ENCODE data around the gene U2AF1L4. TPM values are rescaled to one million over a fixed set of nuclear protein-coding genes. Genes with fewer than 3 reads are reported as not detected.

The U2AF1L4 gene
- total and polyA plus RNA-seq, 2 donors (not counting 3 experiments of a cell fraction or from before 2014, with no cell fraction given) = 5.6 to 13.5 TPM

DNA sequence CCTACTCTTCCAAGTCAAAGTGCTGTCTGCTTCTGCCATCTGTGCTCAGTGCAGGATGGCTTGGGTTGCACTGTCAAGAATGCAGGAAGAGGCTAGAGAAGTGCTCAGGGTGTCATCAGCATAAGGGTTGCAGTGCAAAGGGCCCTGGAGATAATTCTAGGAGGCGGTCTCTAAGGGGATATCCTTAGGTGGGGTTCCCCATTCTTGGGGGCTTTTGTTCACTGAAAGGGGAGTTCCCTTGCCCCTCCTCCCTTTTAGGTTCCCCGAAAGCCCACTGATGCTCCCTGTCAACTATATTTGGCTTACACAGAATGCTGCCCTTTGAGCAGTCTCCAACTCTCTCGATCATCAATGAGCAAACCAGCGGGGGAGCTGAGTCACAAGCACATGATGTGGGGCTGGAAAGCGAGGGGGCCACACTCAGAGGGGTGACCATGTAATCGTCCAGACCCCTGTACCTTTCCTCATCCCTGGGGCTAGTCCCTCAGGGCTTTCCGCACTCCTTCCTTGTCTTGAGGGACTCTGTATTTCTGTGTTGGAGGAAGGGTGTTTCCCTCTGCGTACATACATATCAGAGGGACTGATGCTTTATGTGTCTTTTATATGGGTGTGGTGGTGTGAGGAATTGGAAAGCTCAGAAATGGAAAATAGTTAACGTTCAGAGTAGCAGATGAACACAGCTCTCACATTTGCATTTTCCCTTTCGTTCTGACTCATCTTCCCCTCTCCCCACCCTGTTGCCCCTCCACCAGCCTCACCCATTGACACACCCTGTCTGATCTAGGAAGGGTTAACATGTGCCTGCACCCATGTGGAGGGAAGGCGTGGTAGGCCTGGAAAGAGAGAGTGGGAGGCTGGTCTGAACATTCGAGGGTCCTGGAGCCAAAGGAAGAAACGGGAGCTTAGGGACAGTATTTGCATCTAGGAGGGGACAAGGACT, 34.2 kb downstream of the U2AF1L4 start:
- Histone ChIP-seq H3K9me3 (replicated peaks; ENCODE audit: control insufficient read depth, insufficient read depth, low read length) (no peaks in the 10 kb centered on the region), H3K4me2 (ENCODE audit: insufficient read depth, low read length) (no peak overlapping the region), H3K27me3 (ENCODE audit: control insufficient read depth in 2 of 2, insufficient read depth in 2 of 2, low read length in 2 of 2) (no peaks in the 10 kb centered on the region), H3K4me3 (replicated peaks in 1 of 3; ENCODE audit: insufficient read depth in 1 of 3, low read depth in 1 of 3, low read length in 3 of 3) (no peak overlapping the region), H3K79me2 (ENCODE audit: control insufficient read depth, insufficient read depth, low read length) (no peaks in the 10 kb centered on the region), H3K36me3 (ENCODE audit: control insufficient read depth in 2 of 2, extremely low read depth in 1 of 2, insufficient read depth in 2 of 2, low read length in 2 of 2) (no peaks in the 10 kb centered on the region), H4K20me1 (replicated peaks; ENCODE audit: control insufficient read depth, extremely low read depth, insufficient read depth, low read length) (no peaks in the 10 kb centered on the region), H3K9ac (replicated peaks; ENCODE audit: extremely low read depth, insufficient read depth, low read length) (no peak overlapping the region), H3K9me1 (replicated peaks; ENCODE audit: control insufficient read depth, extremely low read depth, insufficient read depth, low read length) (no peaks in the 10 kb centered on the region), H3K4me1 (ENCODE audit: control insufficient read depth, extremely low read depth, insufficient read depth, low read length) (peaks cover 3% of the 10 kb centered on the region), H3K27ac (ENCODE audit: insufficient read depth, low read depth, low read length) (no peak overlapping the region), H2AFZ (ENCODE audit: low read depth, low read length) (no peak overlapping the region)
- FAIRE-seq = no peak
- no peak for TF ChIP-seq MYC (IDR thresholded peaks at IDR 0.05; ENCODE audit: low read depth, low read length)
- TF ChIP-seq POLR2AphosphoS5 (IDR thresholded peaks at IDR 0.05; ENCODE audit: insufficient read depth, low read depth, low read length) = no peak
- TF ChIP-seq, protein P1, sequence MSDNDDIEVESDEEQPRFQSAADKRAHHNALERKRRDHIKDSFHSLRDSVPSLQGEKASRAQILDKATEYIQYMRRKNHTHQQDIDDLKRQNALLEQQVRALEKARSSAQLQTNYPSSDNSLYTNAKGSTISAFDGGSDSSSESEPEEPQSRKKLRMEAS (IDR thresholded peaks at IDR 0.05; ENCODE audit: insufficient read depth, insufficient read length) = no peak
- TF ChIP-seq GATA2 (IDR thresholded peaks at IDR 0.05; ENCODE audit: insufficient read depth, insufficient read length, low read depth, low read length) = no peak
- TF ChIP-seq, protein P2, sequence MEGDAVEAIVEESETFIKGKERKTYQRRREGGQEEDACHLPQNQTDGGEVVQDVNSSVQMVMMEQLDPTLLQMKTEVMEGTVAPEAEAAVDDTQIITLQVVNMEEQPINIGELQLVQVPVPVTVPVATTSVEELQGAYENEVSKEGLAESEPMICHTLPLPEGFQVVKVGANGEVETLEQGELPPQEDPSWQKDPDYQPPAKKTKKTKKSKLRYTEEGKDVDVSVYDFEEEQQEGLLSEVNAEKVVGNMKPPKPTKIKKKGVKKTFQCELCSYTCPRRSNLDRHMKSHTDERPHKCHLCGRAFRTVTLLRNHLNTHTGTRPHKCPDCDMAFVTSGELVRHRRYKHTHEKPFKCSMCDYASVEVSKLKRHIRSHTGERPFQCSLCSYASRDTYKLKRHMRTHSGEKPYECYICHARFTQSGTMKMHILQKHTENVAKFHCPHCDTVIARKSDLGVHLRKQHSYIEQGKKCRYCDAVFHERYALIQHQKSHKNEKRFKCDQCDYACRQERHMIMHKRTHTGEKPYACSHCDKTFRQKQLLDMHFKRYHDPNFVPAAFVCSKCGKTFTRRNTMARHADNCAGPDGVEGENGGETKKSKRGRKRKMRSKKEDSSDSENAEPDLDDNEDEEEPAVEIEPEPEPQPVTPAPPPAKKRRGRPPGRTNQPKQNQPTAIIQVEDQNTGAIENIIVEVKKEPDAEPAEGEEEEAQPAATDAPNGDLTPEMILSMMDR (IDR thresholded peaks at IDR 0.05; ENCODE audit: extremely low read depth in 1 of 2, insufficient read depth in 1 of 2, low read depth in 1 of 2, low read length in 2 of 2) = no peak
- TF ChIP-seq EZH2 (IDR thresholded peaks at IDR 0.05; ENCODE audit: borderline replicate concordance, low read depth, low read length, severe bottlenecking) = no peak
- TF ChIP-seq FOS (IDR thresholded peaks at IDR 0.05; ENCODE audit: borderline replicate concordance, insufficient read depth, low read length) = no peak
- no peak for TF ChIP-seq JUN (IDR thresholded peaks at IDR 0.05; ENCODE audit: borderline replicate concordance, insufficient read depth, insufficient read length, low read depth)
- TF ChIP-seq POLR2A (IDR thresholded peaks at IDR 0.05; ENCODE audit: low read depth, low read length) = no peak
- dilution Hi-C loops (cut with MboI; ENCODE audit: extremely low pct_ligation_motif_present, low sequenced_read_pairs) (no loop called here), intact Hi-C loops (cut with micrococcal nuclease) (no loop called here)
- ChIA-PET CTCF (interaction anchor here (0.9 to 1.4 kb wide), 3 partner anchors 9 to 17 kb away, joined by 3 to 5 read pairs (median 4); no protein-coding TSS in a partner anchor), POLR2A (no interaction called here)
- no TSS peak for BruUV-seq (replicated peaks)
- no peak for DNase-seq (ENCODE audit: low read depth, low spot score)
